K562 (cell line): Measurements from ENCODE around the gene RASSF1. TPM values are rescaled to one million over a fixed set of nuclear protein-coding genes. Genes with fewer than 3 reads are reported as not detected.

ENCODE experiments used
- CBX8 ChIP-seq: fragments of 200-600 bp; sonication (generic); IDR thresholded peaks from 2 replicates; pipeline ENCODE4 v1.6.1; 2012; ENCODE audit warnings: borderline replicate concordance, mixed run types, low read depth, mild to moderate bottlenecking, moderate library complexity, mixed read lengths, low read length, control low read depth, inconsistent platforms; ENCODE audit not compliant: poor library complexity, severe bottlenecking; ENCODE audit errors: extremely low read depth
- ETV5 ChIP-seq: sonication (generic); formaldehyde crosslinking; IDR thresholded peaks from 2 replicates; pipeline ENCODE4 v1.4.0; 2020; ENCODE audit warnings: low read depth, mild to moderate bottlenecking, missing genetic modification reagents
- GATA2 ChIP-seq: sonication (generic); formaldehyde crosslinking; IDR thresholded peaks from 2 replicates; pipeline ENCODE4 v1.4.0; 2020; ENCODE audit warnings: mild to moderate bottlenecking, missing genetic modification reagents
- MYNN ChIP-seq, 2 experiments: sonication (generic); formaldehyde crosslinking in 1 of 2; IDR thresholded peaks; 2 replicates each; pipeline versions ENCODE4 v1.5.0 to v1.6.1; 2016 to 2020; ENCODE audit warnings: antibody characterized with exemption in 1 of 2, missing genetic modification reagents in 1 of 2
- NFE2L1 ChIP-seq: fragments of 450-650 bp; IDR thresholded peaks from 2 replicates; pipeline ENCODE4 v1.6.1; 2016; ENCODE audit warnings: missing genetic modification characterization, low read depth, mild to moderate bottlenecking, missing compliant biosample characterization, moderate library complexity, borderline replicate concordance
- NR4A1 ChIP-seq, 2 experiments: fragments of 250-450 bp in 1 of 2; fragments of 450-650 bp in 1 of 2; sonication (Bioruptor Pico) in 1 of 2; IDR thresholded peaks; 2 replicates each; pipeline versions ENCODE4 v1.4.0 to v1.6.1; 2016 to 2020; ENCODE audit warnings: mild to moderate bottlenecking in 2 of 2, missing compliant biosample characterization in 1 of 2, missing genetic modification characterization in 1 of 2, moderate library complexity in 1 of 2
- PML ChIP-seq: IDR thresholded peaks from 2 replicates; pipeline ENCODE4 v1.6.1; 2012; ENCODE audit warnings: low read length, inconsistent platforms
- POLR2AphosphoS2 ChIP-seq: IDR thresholded peaks from 2 replicates; pipeline ENCODE4 v1.6.1; 2012; ENCODE audit warnings: low read length, improper control_type of control experiment
- RBM15 ChIP-seq: fragments of 200-400 bp; formaldehyde crosslinking; IDR thresholded peaks from 2 replicates; pipeline ENCODE4 v1.6.1; 2018; ENCODE audit warnings: mild to moderate bottlenecking, low read length, moderate library complexity; ENCODE audit not compliant: insufficient read depth
- SRSF1 ChIP-seq: fragments of 200-400 bp; formaldehyde crosslinking; IDR thresholded peaks from 2 replicates; pipeline ENCODE4 v1.6.1; 2017; ENCODE audit warnings: mild to moderate bottlenecking, low read depth, low read length, moderate library complexity
- WHSC1 ChIP-seq: IDR thresholded peaks from one replicate; pipeline ENCODE4 v1.6.1; 2012; ENCODE audit warnings: low read length, control low read depth, inconsistent platforms
- XRCC5 ChIP-seq: fragments of 200-400 bp; formaldehyde crosslinking; IDR thresholded peaks from 2 replicates; pipeline ENCODE4 v1.6.1; 2017; ENCODE audit warnings: low read depth, mild to moderate bottlenecking, low read length
- ZBTB1 ChIP-seq: sonication (generic); formaldehyde crosslinking; IDR thresholded peaks from 2 replicates; pipeline ENCODE4 v1.8.1; 2023; ENCODE audit warnings: missing genetic modification reagents, low read depth, mild to moderate bottlenecking, borderline replicate concordance
- ZBTB33 ChIP-seq: sonication (generic); formaldehyde crosslinking; IDR thresholded peaks from 2 replicates; pipeline ENCODE4 v1.8.1; 2023; ENCODE audit warnings: mild to moderate bottlenecking, missing genetic modification reagents
- ZFP1 ChIP-seq: fragments of 450-650 bp; formaldehyde crosslinking; IDR thresholded peaks from 2 replicates; pipeline ENCODE4 v1.4.0; 2020; ENCODE audit warnings: mild to moderate bottlenecking, mixed read lengths
- ZNF134 ChIP-seq: fragments of 250-450 bp; sonication (Bioruptor Pico); conservative IDR thresholded peaks from 2 replicates; pipeline ENCODE4 v1.4.0; 2020
- ZNF146 ChIP-seq: IDR thresholded peaks from one replicate; pipeline ENCODE4 v1.6.1; 2018; ENCODE audit warnings: missing compliant biosample characterization; ENCODE audit not compliant: unreplicated experiment
- ZNF184 ChIP-seq: sonication (generic); formaldehyde crosslinking; IDR thresholded peaks from 2 replicates; pipeline ENCODE4 v1.5.0; 2020; ENCODE audit warnings: missing genetic modification reagents
- ZNF507 ChIP-seq: conservative IDR thresholded peaks from 2 replicates; pipeline ENCODE4 v1.6.1; 2017; ENCODE audit warnings: missing genetic modification characterization, missing compliant biosample characterization
- ZNF830 ChIP-seq: fragments of 250-450 bp; sonication (Bioruptor Pico); IDR thresholded peaks from 2 replicates; pipeline ENCODE4 v1.5.0; 2021; ENCODE audit warnings: mild to moderate bottlenecking
- polyA plus RNA-seq, 8 experiments: library from polyadenylated mRNA; depleted of rRNA in 4 of 8; stranded (reverse) in 5 of 8; unstranded in 3 of 8; fragments of >200 nt; fragmentation: Nextera tagmentation in 2 of 8; fragmentation: Illumina TruSeq in 1 of 8; extraction: Ambion mirVana in 2 of 8; extraction: Trizol in 1 of 8; gene quantifications; 2 replicates each; pipeline versions ENCODE4 v1.2.1 to v1.2.3, GENCODE V29; 2011 to 2014; ENCODE audit warnings: inconsistent platforms in 1 of 8, missing spikeins in 1 of 8
- total RNA-seq, 7 experiments: library from RNA; depleted of rRNA in 6 of 7; stranded (reverse); fragments of >200 nt in 6 of 7; fragmentation: Illumina TruSeq in 2 of 7; extraction: Trizol in 2 of 7; gene quantifications; 2 replicates each; pipeline versions ENCODE4 v1.2.1 to v1.2.3, GENCODE V29; 2011 to 2021; ENCODE audit warnings: low replicate concordance in 1 of 7
- TF ChIP-seq, protein P1 (sequence below): fragments of 450-650 bp; IDR thresholded peaks from 2 replicates; pipeline ENCODE4 v1.6.1; 2016; ENCODE audit warnings: missing biosample characterization, missing genetic modification characterization
- TF ChIP-seq, protein P2 (sequence below): sonication (generic); formaldehyde crosslinking; IDR thresholded peaks from 2 replicates; pipeline ENCODE4 v1.8.0; 2022; ENCODE audit warnings: missing genetic modification reagents, mild to moderate bottlenecking, moderate library complexity, borderline replicate concordance
- TF ChIP-seq, protein P3 (sequence below): fragments of 450-650 bp; formaldehyde crosslinking; IDR thresholded peaks from 2 replicates; pipeline ENCODE4 v1.4.0; 2022; ENCODE audit warnings: missing genetic modification characterization

The RASSF1 gene
- total and polyA plus RNA-seq, 9 of the 15 experiments (the other 6 are each of a cell fraction or from before 2014, with no cell fraction given) = 3.6 to 57.1 (median 24.6) TPM

DNA sequence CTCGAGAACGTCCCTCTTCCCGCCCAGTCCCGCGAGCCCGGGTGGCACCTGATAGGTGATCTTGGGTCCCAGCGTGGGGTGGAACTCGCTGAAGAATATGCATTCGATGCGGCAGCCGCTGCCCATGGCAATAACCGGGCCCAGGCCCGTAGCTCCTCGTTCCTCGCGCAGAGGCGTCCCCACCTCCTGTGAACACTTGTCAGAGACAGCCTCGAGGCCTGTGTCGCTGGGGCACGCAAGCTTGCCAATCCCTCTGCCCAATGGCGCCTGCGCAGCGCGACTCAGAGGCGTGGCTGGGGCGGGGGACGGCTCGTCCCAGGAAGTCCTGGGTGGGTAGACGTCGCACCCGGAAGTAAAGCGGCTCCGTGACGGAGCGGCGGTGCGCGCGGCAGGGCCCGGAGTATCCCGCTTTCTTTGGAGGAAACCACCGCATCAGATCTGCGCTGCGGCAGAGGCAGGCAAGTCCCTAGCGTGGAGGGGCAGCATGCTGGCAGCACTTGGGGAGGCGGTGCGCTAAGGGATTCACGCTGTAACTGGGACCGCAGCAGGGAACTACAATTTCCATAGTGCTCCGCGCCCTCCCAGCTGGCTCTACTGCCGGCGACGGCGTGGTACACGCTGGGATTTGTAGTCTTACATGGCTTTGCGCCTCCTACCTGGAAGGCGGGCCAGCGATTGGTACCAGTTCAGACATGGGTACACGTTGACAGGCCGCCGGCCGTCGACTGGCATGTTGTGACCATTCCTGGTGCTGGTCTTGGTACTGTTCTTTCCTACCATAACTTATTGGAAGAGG, 10.1 kb upstream of the RASSF1 start, which contains the start of the genes CYB561D2 and NPRL2 (continued):
- no peak for TF ChIP-seq XRCC5
- TF ChIP-seq ZFP1 (CRISPR knock-in tag) = no peak
- no peak for TF ChIP-seq NFE2L1 (tag)
- TF ChIP-seq PML = no peak
- no peak for TF ChIP-seq NR4A1 (CRISPR knock-in tag; IDR thresholded peaks at IDR 0.05)
- TF ChIP-seq NR4A1 (tag; IDR thresholded peaks at IDR 0.05) = no peak
- TF ChIP-seq WHSC1 = no peak
- TF ChIP-seq, protein P1, sequence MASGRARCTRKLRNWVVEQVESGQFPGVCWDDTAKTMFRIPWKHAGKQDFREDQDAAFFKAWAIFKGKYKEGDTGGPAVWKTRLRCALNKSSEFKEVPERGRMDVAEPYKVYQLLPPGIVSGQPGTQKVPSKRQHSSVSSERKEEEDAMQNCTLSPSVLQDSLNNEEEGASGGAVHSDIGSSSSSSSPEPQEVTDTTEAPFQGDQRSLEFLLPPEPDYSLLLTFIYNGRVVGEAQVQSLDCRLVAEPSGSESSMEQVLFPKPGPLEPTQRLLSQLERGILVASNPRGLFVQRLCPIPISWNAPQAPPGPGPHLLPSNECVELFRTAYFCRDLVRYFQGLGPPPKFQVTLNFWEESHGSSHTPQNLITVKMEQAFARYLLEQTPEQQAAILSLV = no peak
- no peak for TF ChIP-seq ZNF830 (CRISPR knock-in tag)
- TF ChIP-seq ZNF146 (CRISPR knock-in tag) = no peak
- peak; percentile 62; the same call in 1 of the 2 replicates for TF ChIP-seq MYNN (IDR thresholded peaks at IDR 0.05)
- TF ChIP-seq MYNN (CRISPR knock-in tag; IDR thresholded peaks at IDR 0.05) = no peak
- TF ChIP-seq RBM15 = no peak
- TF ChIP-seq, protein P2, sequence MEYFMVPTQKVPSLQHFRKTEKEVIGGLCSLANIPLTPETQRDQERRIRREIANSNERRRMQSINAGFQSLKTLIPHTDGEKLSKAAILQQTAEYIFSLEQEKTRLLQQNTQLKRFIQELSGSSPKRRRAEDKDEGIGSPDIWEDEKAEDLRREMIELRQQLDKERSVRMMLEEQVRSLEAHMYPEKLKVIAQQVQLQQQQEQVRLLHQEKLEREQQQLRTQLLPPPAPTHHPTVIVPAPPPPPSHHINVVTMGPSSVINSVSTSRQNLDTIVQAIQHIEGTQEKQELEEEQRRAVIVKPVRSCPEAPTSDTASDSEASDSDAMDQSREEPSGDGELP = peak; percentile 97
- TF ChIP-seq ZBTB1 (CRISPR knock-in tag) = no peak
- TF ChIP-seq ETV5 (CRISPR knock-in tag) = peak; percentile 59; the same call in 1 of the 2 replicates
- TF ChIP-seq POLR2AphosphoS2 = no peak
- peak; percentile 70; the same call in 1 of the 2 replicates for TF ChIP-seq ZNF134
- no peak for TF ChIP-seq ZNF184
- no peak for TF ChIP-seq ZBTB33 (CRISPR knock-in tag)
- TF ChIP-seq SRSF1 = no peak
- TF ChIP-seq ZNF507 (tag) = no peak
- no peak for TF ChIP-seq GATA2 (CRISPR knock-in tag)
- TF ChIP-seq CBX8 = no peak
- TF ChIP-seq, protein P3, sequence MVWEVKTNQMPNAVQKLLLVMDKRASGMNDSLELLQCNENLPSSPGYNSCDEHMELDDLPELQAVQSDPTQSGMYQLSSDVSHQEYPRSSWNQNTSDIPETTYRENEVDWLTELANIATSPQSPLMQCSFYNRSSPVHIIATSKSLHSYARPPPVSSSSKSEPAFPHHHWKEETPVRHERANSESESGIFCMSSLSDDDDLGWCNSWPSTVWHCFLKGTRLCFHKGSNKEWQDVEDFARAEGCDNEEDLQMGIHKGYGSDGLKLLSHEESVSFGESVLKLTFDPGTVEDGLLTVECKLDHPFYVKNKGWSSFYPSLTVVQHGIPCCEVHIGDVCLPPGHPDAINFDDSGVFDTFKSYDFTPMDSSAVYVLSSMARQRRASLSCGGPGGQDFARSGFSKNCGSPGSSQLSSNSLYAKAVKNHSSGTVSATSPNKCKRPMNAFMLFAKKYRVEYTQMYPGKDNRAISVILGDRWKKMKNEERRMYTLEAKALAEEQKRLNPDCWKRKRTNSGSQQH (CRISPR knock-in tag) = no peak
